Ovary (tissue), 9 donors: ENCODE results near the gene NR3C2. TPM values are rescaled to one million over a fixed set of nuclear protein-coding genes. Genes with fewer than 3 reads are reported as not detected.

Source experiments
- DNase-seq, 5 donors: peaks; one replicate each; pipeline ENCODE4 v3.0.0-alpha.2; 2019 to 2020
- H3K27ac ChIP-seq, 2 donors: fragments of 200-600 bp; one replicate each; pipeline versions ENCODE4 v1.5.1 to v1.8.0; 2019 to 2022
- H3K27me3 ChIP-seq: fragments of 200-600 bp; one replicate; pipeline ENCODE4 v1.8.0; 2022
- H3K36me3 ChIP-seq: fragments of 200-600 bp; sonication (generic); one replicate; pipeline ENCODE4 v1.5.1; 2019
- H3K4me1 ChIP-seq: one replicate; pipeline ENCODE4 v1.8.1; 2013; ENCODE audit warnings: mild to moderate bottlenecking, moderate library complexity; ENCODE audit not compliant: insufficient read depth
- H3K4me3 ChIP-seq: fragments of 200-600 bp; sonication (generic); one replicate; pipeline ENCODE4 v1.5.1; 2017
- H3K9me3 ChIP-seq, 2 donors: fragments of 200-600 bp in 1 of 2; sonication (generic) in 1 of 2; one replicate each; pipeline versions ENCODE4 v1.5.1 to v1.8.1; 2013 to 2019; ENCODE audit warnings: mild to moderate bottlenecking in 1 of 2, moderate library complexity in 1 of 2
- CTCF ChIP-seq, 3 donors: fragments of 450-650 bp in 2 of 3; fragments of 200-600 bp in 1 of 3; IDR thresholded peaks; one replicate each; pipeline versions ENCODE4 v1.5.1 to v1.8.0; 2016 to 2022; ENCODE audit warnings: antibody characterized with exemption in 3 of 3, mild to moderate bottlenecking in 1 of 3
- EP300 ChIP-seq: sonication (generic); formaldehyde crosslinking; IDR thresholded peaks from one replicate; pipeline ENCODE4 v1.6.1; 2017; ENCODE audit warnings: antibody characterized with exemption
- POLR2A ChIP-seq: fragments of 450-650 bp; IDR thresholded peaks from one replicate; pipeline ENCODE4 v1.6.1; 2017; ENCODE audit warnings: antibody characterized with exemption, mild to moderate bottlenecking, moderate library complexity
- WGBS, 3 donors: extraction: QIAGEN DNeasy Blood & Tissue Kit in 1 of 3; methylation state at CpG; one replicate each; pipeline versions ENCODE4 v1.1.5 to v1.1.7; 2013 to 2017; 5-methylcytosine and 5-hydroxymethylcytosine counted together
- intact Hi-C, 4 donors: fragments of 100-400 bp; cut with DNase I; formaldehyde crosslinking; loops; one replicate each; pipeline versions ENCODE4 v1.11.0 to v1.15.1; 2022 to 2023
- polyA plus RNA-seq, 2 donors: library from polyadenylated mRNA; stranded (reverse); fragments of 200-250 nt in 1 of 2; fragments of 350-450 nt in 1 of 2; fragmentation: Illumina TruSeq in 1 of 2; extraction: RNeasy Lipid Tissue Mini Kit (QIAGEN cat#74804) in 1 of 2; gene quantifications; one replicate each; pipeline ENCODE4 v1.2.3, GENCODE V29; 2013 to 2014
- total RNA-seq, 7 donors: library from RNA; depleted of rRNA in 2 of 7; stranded (reverse); fragments of >200 nt in 2 of 7; fragmentation: NEBNext Ultra II Directional in 3 of 7; extraction: Animal tissue kit (Norgen Biotek cat#: 25700) in 3 of 7; gene quantifications; one replicate each; pipeline versions ENCODE4 v1.1.0 to v1.2.4, GENCODE V29; 2016 to 2023
- donor health status: DM: no; HTN: no; CAD: no; lungs with moderate emphysema.
- donor health status: DM: no; HTN: no; CAD: no.
- donor health status: Bipolar disorder and iron deficiency.
- donor health status: DM: yes; HTN: yes; CAD: no.
- donor health status: DM: no; HTN: no; CAD: no.
- donor health status: DM: yes; HTN: yes; CAD: no.

Gene NR3C2
- total and polyA plus RNA-seq, 9 donors = 6.8 to 37.5 (median 22.9) TPM

GRCh38 chr4:148077581-148077980 is 364.6 kb downstream of the NR3C2 start:
- Histone ChIP-seq H3K4me1 (no peaks in the 10 kb centered on the region), H3K4me3 (no peak overlapping the region), H3K27me3 (no peaks in the 10 kb centered on the region), H3K9me3 (no peaks in the 10 kb centered on the region), H3K36me3 (no peaks in the 10 kb centered on the region), H3K27ac (no peak overlapping the region)
- DNase-seq = no peak
- intact Hi-C loops = no loop called here
- TF ChIP-seq EP300 = no peak
- TF ChIP-seq POLR2A = no peak
- TF ChIP-seq CTCF (IDR thresholded peaks at IDR 0.05) = no peak
- 92 to 97% (median 95%) methylated on average over 1 of the region's 1 CpG for WGBS, 3 donors

- H3K36me3 ChIP-seq = no peaks in the 10 kb centered on the region
Measured at GRCh38 chr4:148076964-148077363, 365.2 kb downstream of the NR3C2 start.

GRCh38 chr4:148075438-148075837 is 366.8 kb downstream of the NR3C2 start:
- Histone ChIP-seq H3K4me3 (no peak overlapping the region), H3K36me3 (no peaks in the 10 kb centered on the region), H3K27me3 (no peaks in the 10 kb centered on the region), H3K9me3 (no peaks in the 10 kb centered on the region), H3K4me1 (no peaks in the 10 kb centered on the region), H3K27ac (no peak overlapping the region)
- intact Hi-C loops = no loop called here
- TF ChIP-seq CTCF (IDR thresholded peaks at IDR 0.05) (no peak), POLR2A (no peak), EP300 (no peak)
- DNase-seq = no peak
- 97 to 98% (median 97%) methylated on average over 3 of the region's 3 CpGs for WGBS, 3 donors

More at GRCh38 chr4:148076964-148077363, 365.2 kb downstream of the NR3C2 start:
- no peak overlapping the region for H3K27ac ChIP-seq
- DNase-seq = no peak
- H3K9me3 ChIP-seq = no peaks in the 10 kb centered on the region
- TF ChIP-seq EP300 = no peak
- intact Hi-C loops = no loop called here
- H3K4me3 ChIP-seq = no peak overlapping the region
- H3K27me3 ChIP-seq = no peaks in the 10 kb centered on the region
- 63 to 80% (median 69%) methylated on average over 5 of the region's 5 CpGs for WGBS, 3 donors
- no peaks in the 10 kb centered on the region for H3K4me1 ChIP-seq

- Histone ChIP-seq H3K4me3 (no peak overlapping the region), H3K36me3 (no peaks in the 10 kb centered on the region), H3K27me3 (no peaks in the 10 kb centered on the region), H3K4me1 (peaks cover 2% of the 10 kb centered on the region), H3K27ac (no peak overlapping the region), H3K9me3 (no peaks in the 10 kb centered on the region)
- no peak for DNase-seq
- TF ChIP-seq EP300 (no peak), CTCF (IDR thresholded peaks at IDR 0.05) (no peak), POLR2A (no peak)
- WGBS, 3 donors = 97 to 99% (median 98%) methylated on average over 5 of the region's 5 CpGs
- intact Hi-C loops = no loop called here
Measured at GRCh38 chr4:148074462-148074861, 367.8 kb downstream of the NR3C2 start.

- no peak for DNase-seq
- Histone ChIP-seq H3K9me3 (no peaks in the 10 kb centered on the region), H3K4me1 (peaks cover 11% of the 10 kb centered on the region), H3K36me3 (no peaks in the 10 kb centered on the region), H3K4me3 (no peak overlapping the region), H3K27me3 (no peaks in the 10 kb centered on the region), H3K27ac (no peak overlapping the region)
- intact Hi-C loops = no loop called here
- TF ChIP-seq POLR2A = no peak
- TF ChIP-seq CTCF (IDR thresholded peaks at IDR 0.05) = no peak
- no peak for TF ChIP-seq EP300
- WGBS, 3 donors = 93 to 97% (median 96%) methylated on average over 6 of the region's 6 CpGs
Measured at GRCh38 chr4:148073349-148073748, 368.9 kb downstream of the NR3C2 start.
